ENCODE measurements around the gene FHOD3. TPM values are rescaled to one million over a fixed set of nuclear protein-coding genes. Genes with fewer than 3 reads are reported as not detected.

Gene FHOD3
- total RNA-seq, 2 experiments from 2014 or later, result not detected

GRCh38 chr18:36620788-36621187 lies 323.3 kb downstream of the FHOD3 start:
- Mint-ChIP-seq H3K4me3 (no peak overlapping the region), H3K27me3 (peaks cover 5% of the 10 kb centered on the region), H3K36me3 (ENCODE audit: low read depth) (no peaks in the 10 kb centered on the region), H3K27ac (no peak overlapping the region), H3K4me1 (ENCODE audit: low read depth) (no peaks in the 10 kb centered on the region), H3K9me3 (no peaks in the 10 kb centered on the region)
- intact Hi-C loops (cut with micrococcal nuclease), result no loop called here
- ChIA-PET CTCF (interaction anchor here (0.8 kb wide), 1 partner anchor 10 kb away, joined by 3 read pairs; no protein-coding TSS in a partner anchor), POLR2A (no interaction called here)
- no peak for ATAC-seq
- no peak for DNase-seq
- no peak for TF ChIP-seq CTCF (IDR thresholded peaks at IDR 0.05)

GRCh38 chr18:36622610-36623009 lies 325.1 kb downstream of the FHOD3 start:
- no peak for DNase-seq
- no peak for ATAC-seq
- intact Hi-C loops (cut with micrococcal nuclease), result no loop called here
- ChIA-PET POLR2A (no interaction called here), CTCF (no interaction called here)
- no peak for TF ChIP-seq CTCF (IDR thresholded peaks at IDR 0.05)
- no peak overlapping the region for H3K4me3 Mint-ChIP-seq
- H3K9me3 Mint-ChIP-seq, result no peaks in the 10 kb centered on the region
- no peaks in the 10 kb centered on the region for H3K4me1 Mint-ChIP-seq (ENCODE audit: low read depth)
- H3K27me3 Mint-ChIP-seq, result peaks cover 4% of the 10 kb centered on the region
- no peaks in the 10 kb centered on the region for H3K36me3 Mint-ChIP-seq (ENCODE audit: low read depth)
- no peak overlapping the region for H3K27ac Mint-ChIP-seq

- intact Hi-C loops (cut with micrococcal nuclease), result no loop called here
- Mint-ChIP-seq H3K27me3 (peaks cover 4% of the 10 kb centered on the region), H3K4me1 (ENCODE audit: low read depth) (no peaks in the 10 kb centered on the region), H3K27ac (no peak overlapping the region), H3K9me3 (no peaks in the 10 kb centered on the region), H3K36me3 (ENCODE audit: low read depth) (no peaks in the 10 kb centered on the region), H3K4me3 (no peak overlapping the region)
- ATAC-seq (no peak), DNase-seq (no peak)
- ChIA-PET CTCF (no interaction called here), POLR2A (no interaction called here)
- TF ChIP-seq CTCF (IDR thresholded peaks at IDR 0.05), result no peak
Observed at GRCh38 chr18:36623091-36623490, 325.6 kb downstream of the FHOD3 start.

GRCh38 chr18:36623681-36624190 lies 326.2 kb downstream of the FHOD3 start:
- Mint-ChIP-seq H3K9me3 (no peaks in the 10 kb centered on the region), H3K27me3 (peaks cover 5% of the 10 kb centered on the region), H3K27ac (no peak overlapping the region), H3K4me3 (no peak overlapping the region), H3K36me3 (ENCODE audit: low read depth) (no peaks in the 10 kb centered on the region), H3K4me1 (ENCODE audit: low read depth) (no peaks in the 10 kb centered on the region)
- POLR2A ChIA-PET, result no interaction called here
- intact Hi-C loops (cut with micrococcal nuclease), result no loop called here
- TF ChIP-seq CTCF (IDR thresholded peaks at IDR 0.05), result no peak
- ATAC-seq, result no peak
- CTCF ChIA-PET, result no interaction called here
- DNase-seq, result no peak

- DNase-seq (no peak), ATAC-seq (no peak)
- POLR2A ChIA-PET, result no interaction called here
- H3K9me3 Mint-ChIP-seq, result no peaks in the 10 kb centered on the region
- CTCF ChIA-PET, result no interaction called here
- no peaks in the 10 kb centered on the region for H3K36me3 Mint-ChIP-seq (ENCODE audit: low read depth)
- TF ChIP-seq CTCF (IDR thresholded peaks at IDR 0.05), result no peak
- peaks cover 5% of the 10 kb centered on the region for H3K27me3 Mint-ChIP-seq
- no peak overlapping the region for H3K27ac Mint-ChIP-seq
- no peaks in the 10 kb centered on the region for H3K4me1 Mint-ChIP-seq (ENCODE audit: low read depth)
- intact Hi-C loops (cut with micrococcal nuclease), result no loop called here
- H3K4me3 Mint-ChIP-seq, result no peak overlapping the region
Observed at GRCh38 chr18:36624451-36625167, 327.1 kb downstream of the FHOD3 start.
